Liver (tissue), 2 donors: ENCODE results near the gene SEC22A.

Experiments
- CTCF ChIP-seq: fragments of 150-350 bp; IDR thresholded peaks from 2 replicates; pipeline ENCODE4 v1.5.1; 2017; ENCODE audit warnings: improper control_type of control experiment, low read depth, low read length; ENCODE audit not compliant: missing input control
- REST ChIP-seq: IDR thresholded peaks from 2 replicates; pipeline ENCODE4 v1.6.1; 2016; ENCODE audit warnings: antibody characterized with exemption, mild to moderate bottlenecking
- YY1 ChIP-seq: IDR thresholded peaks from 2 replicates; pipeline ENCODE4 v1.6.1; 2016; ENCODE audit warnings: antibody characterized with exemption, mild to moderate bottlenecking
- TF ChIP-seq, protein P1 (sequence below): IDR thresholded peaks from 2 replicates; pipeline ENCODE4 v1.6.1; 2016; ENCODE audit warnings: antibody characterized with exemption
- donor health status: healthy.

GRCh38 chr3:123303976-123304560 lies 102.3 kb downstream of the SEC22A start:
- TF ChIP-seq CTCF (no peak), YY1 (no peak), REST (no peak)
- TF ChIP-seq, protein P1, sequence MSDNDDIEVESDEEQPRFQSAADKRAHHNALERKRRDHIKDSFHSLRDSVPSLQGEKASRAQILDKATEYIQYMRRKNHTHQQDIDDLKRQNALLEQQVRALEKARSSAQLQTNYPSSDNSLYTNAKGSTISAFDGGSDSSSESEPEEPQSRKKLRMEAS, result no peak
